HL-60 (cell line): ENCODE measurements around the gene SPDEF.

Experiments
- CTCF ChIP-seq: IDR thresholded peaks from one replicate; pipeline ENCODE4 v1.5.1; 2011; ENCODE audit warnings: low read length, control low read depth, inconsistent platforms; ENCODE audit not compliant: insufficient read depth
- GABPA ChIP-seq: IDR thresholded peaks from 2 replicates; pipeline ENCODE4 v1.6.1; 2012; ENCODE audit warnings: low read depth
- POLR2AphosphoS5 ChIP-seq: IDR thresholded peaks from 2 replicates; pipeline ENCODE4 v1.6.1; 2012; ENCODE audit warnings: low read depth
- SPI1 ChIP-seq: IDR thresholded peaks from 2 replicates; pipeline ENCODE4 v1.6.1; 2012; ENCODE audit warnings: low read depth, mild to moderate bottlenecking, borderline replicate concordance
- TF ChIP-seq, protein P1 (sequence below): IDR thresholded peaks from 2 replicates; pipeline ENCODE4 v1.6.1; 2012; ENCODE audit warnings: low read depth; ENCODE audit not compliant: insufficient replicate concordance

- no peak for TF ChIP-seq CTCF
- TF ChIP-seq GABPA: no peak
- TF ChIP-seq POLR2AphosphoS5: no peak
- TF ChIP-seq, protein P1, sequence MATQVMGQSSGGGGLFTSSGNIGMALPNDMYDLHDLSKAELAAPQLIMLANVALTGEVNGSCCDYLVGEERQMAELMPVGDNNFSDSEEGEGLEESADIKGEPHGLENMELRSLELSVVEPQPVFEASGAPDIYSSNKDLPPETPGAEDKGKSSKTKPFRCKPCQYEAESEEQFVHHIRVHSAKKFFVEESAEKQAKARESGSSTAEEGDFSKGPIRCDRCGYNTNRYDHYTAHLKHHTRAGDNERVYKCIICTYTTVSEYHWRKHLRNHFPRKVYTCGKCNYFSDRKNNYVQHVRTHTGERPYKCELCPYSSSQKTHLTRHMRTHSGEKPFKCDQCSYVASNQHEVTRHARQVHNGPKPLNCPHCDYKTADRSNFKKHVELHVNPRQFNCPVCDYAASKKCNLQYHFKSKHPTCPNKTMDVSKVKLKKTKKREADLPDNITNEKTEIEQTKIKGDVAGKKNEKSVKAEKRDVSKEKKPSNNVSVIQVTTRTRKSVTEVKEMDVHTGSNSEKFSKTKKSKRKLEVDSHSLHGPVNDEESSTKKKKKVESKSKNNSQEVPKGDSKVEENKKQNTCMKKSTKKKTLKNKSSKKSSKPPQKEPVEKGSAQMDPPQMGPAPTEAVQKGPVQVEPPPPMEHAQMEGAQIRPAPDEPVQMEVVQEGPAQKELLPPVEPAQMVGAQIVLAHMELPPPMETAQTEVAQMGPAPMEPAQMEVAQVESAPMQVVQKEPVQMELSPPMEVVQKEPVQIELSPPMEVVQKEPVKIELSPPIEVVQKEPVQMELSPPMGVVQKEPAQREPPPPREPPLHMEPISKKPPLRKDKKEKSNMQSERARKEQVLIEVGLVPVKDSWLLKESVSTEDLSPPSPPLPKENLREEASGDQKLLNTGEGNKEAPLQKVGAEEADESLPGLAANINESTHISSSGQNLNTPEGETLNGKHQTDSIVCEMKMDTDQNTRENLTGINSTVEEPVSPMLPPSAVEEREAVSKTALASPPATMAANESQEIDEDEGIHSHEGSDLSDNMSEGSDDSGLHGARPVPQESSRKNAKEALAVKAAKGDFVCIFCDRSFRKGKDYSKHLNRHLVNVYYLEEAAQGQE: no peak
- TF ChIP-seq SPI1: no peak
Measured at GRCh38 chr6:34516391-34517324, 39.5 kb downstream of the SPDEF start.
